GM18868 (cell line): ENCODE data around the gene GPC2.
"Not testable (repeated sequence)": the region's sequence is repeated elsewhere in the genome, so short reads cannot be mapped to it uniquely, and the experiment has no call there.

ENCODE experiments used
- ATAC-seq: cut with Tn5 transposase; IDR thresholded peaks from one replicate; pipeline ENCODE4 v1.9.1; 2021; ENCODE audit warnings: mild to moderate bottlenecking, moderate library complexity; ENCODE audit not compliant: unreplicated experiment

Gene GPC2

DNA sequence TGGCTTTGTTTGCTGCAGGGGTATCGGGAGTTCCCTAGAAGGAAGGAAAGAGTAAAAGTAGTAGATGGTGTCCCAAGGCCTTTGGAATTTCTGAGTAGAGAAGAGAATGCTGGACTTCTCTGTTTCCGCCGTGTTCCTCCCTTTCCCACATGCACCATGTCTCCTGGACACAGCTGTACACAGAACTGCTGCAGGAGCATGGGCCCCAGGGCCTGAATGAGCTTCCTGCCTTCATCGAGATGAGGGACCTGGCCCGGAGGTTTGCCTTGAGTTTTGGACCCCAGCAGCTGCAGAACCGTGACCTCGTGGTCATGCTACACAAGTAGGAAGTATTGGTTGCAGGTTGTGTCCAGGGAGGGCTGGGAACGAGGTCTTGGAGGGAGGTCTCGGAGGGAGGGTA is 27.3 kb upstream of the GPC2 start:
- no peak for ATAC-seq

GRCh38 chr7:100200693-100201092 is 23.5 kb upstream of the GPC2 start:
- ATAC-seq: no peak

GRCh38 chr7:100198266-100198665 is 21.1 kb upstream of the GPC2 start:
- ATAC-seq: no peak

DNA sequence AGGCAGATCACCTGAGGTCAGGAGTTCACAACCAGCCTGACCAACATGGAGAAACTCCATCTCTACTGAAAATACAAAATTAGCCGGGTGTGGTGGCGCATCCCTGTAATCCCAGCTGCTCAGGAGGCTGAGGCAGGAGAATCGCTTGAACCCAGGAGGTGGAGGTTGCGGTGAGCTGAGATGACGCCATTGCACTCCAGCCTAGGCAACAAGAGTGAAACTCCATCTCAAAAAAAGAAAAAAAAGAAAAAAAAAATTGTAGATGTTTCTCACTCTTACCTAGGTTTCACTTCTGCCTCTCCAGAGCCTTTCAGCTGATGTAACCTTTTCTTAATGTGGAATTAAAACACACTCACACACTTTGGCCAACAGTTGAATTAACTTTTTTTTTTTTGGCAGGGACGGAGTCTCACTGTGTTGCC is 18.7 kb upstream of the GPC2 start:
- ATAC-seq: peak; percentile 39

- no peak for ATAC-seq
These were observed 18.0 kb upstream of the GPC2 start for GRCh38 chr7:100195222-100195621.

GRCh38 chr7:100192969-100193368 is 15.8 kb upstream of the GPC2 start:
- ATAC-seq: no peak

DNA sequence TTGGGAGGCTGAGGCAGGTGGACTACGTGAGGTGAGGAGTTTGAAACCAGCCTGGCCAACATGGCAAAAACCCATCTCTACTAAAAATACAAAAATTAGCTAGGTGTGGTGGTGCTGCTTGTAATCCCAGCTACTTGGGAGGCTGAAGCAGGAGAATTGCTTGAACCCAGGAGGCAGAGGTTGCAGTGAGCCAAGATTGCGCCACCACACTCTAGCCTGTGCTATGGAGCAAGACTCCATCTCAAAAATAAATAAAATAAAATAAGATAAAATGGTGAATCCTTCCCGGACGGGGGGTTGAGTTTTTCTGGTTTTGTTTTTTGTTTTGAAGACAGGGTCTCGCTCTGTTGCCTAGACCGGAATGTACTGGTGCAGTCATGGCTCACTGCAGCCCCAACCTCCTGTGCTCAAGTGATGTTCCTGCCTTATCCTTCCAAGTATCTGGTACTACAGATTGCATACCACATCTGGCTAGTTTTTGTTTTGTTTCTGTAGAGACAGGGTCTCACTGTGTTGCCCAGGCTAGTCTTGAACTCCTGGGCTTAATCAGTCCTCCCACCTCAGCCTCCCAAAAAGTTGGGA is 15.2 kb upstream of the GPC2 start:
- ATAC-seq: not testable (repeated sequence)

DNA sequence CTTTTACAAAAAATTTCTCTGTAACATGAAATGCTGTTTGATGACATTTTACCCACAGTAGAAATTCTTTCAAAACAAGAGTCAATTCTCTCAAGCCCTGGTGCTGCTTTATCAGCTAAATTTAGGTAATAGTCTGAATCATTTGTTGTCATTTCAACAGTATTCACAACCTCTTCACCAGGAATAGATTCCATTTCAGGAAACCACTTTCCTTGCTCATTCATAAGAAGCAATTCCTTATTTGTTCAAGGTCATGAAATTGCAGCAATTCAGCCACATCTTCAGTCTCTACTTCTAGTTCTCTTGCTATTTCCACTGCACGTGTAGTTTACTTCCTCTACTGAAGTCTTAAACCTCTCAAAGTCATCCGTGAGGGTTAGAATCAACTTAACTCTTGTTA is 14.6 kb upstream of the GPC2 start:
- ATAC-seq: no peak

- no peak for ATAC-seq
These were observed 13.0 kb upstream of the GPC2 start for GRCh38 chr7:100190048-100190711.

DNA sequence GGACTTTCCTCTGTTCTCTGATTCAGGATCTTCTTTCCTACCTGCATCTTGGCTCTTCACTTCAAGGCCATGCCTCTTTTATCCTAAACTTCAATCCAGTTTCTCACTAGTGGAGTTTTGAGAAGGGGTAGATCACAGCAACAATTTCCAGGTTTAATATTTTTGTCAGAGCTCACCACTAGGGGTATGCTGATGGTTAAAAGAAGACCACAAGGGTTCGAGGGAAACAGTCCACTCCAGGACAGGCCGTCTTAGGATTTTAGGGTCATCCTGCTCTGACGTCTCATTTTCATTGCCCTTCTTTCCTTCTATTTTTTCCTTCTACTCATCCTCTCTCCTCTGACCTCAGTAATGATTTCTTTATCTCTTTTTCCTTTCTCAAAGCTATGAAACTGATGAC is 11.9 kb upstream of the GPC2 start:
- no peak for ATAC-seq

GRCh38 chr7:100185726-100186125 is 8.5 kb upstream of the GPC2 start:
- ATAC-seq: no peak

- ATAC-seq: not testable (repeated sequence)
These were observed 5.9 kb upstream of the GPC2 start for GRCh38 chr7:100183090-100183489.

GRCh38 chr7:100182616-100183015 is 5.4 kb upstream of the GPC2 start:
- ATAC-seq: not testable (repeated sequence)

- ATAC-seq: not testable (repeated sequence)
These were observed 2.9 kb upstream of the GPC2 start for GRCh38 chr7:100180084-100180483.

- ATAC-seq: no peak
These were observed 811 bp downstream of the GPC2 start for GRCh38 chr7:100176096-100177044.

DNA sequence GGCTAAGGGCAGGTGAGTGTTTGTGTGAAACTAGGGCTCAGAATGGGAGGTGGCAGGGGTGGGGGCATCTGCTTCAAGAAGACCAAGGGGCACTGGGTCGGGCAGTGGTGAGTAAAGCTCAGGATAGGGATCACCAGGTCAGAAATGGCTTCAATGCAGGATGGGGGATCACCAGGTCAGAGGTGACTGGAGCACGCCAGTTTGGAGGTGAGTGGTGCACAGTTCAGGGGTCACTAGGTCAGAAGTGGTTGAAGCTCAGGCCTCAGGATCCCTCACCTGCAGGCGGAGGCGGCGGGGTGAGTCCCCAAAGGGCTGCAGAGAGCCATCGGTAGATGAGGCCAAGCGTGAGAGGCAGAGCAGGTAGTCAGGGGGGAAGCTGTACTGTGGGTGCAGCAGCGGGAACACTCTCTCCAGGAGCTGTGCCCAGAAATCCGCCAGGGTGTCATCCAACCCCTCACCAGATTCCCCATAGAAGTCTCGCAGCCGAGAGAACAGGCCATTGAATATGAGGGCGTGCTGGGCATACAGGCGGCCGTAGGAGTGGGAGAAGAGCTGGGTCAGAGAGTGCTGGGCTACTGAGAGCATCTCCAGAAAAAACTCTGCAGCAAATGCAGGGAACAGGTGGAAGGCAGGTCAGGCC is 1.8 kb downstream of the GPC2 start:
- no peak for ATAC-seq

GRCh38 chr7:100174582-100174981 is 2.6 kb downstream of the GPC2 start:
- ATAC-seq: no peak

DNA sequence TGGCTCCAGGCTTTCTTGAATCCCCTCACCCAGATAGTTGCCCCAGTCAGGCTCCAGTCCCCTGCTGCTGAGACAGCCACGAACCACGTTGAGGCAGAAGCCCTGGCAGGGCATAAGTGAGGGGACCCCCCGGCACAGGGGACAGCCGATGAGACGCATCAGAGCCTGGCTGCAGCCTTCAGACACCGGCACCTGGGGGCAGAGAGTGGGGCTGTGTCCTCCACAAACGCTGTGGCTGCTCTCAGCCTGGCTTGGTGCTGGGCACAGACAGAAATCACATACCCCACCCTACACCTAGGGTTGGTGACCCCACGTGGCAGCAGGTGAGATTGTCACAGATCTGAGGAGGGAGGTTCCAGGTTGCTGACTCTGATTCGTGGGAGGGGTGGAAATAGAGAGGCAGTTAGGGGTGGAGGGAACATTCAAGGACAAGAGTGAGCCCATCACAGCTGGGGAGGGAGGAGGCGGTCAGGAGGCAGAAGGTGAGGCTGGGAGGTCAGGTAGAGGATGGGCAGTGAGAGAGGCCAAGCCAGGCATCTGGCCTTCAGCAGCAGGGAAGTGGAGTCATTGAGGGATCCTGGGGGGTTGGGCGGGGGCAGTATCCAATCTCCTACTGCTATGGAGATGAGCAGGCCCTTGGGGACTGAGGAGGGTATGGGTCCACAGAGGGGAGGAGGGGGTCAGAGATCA is 3.2 kb downstream of the GPC2 start:
- ATAC-seq: no peak

GRCh38 chr7:100171840-100172239 is 5.3 kb downstream of the GPC2 start:
- no peak for ATAC-seq

DNA sequence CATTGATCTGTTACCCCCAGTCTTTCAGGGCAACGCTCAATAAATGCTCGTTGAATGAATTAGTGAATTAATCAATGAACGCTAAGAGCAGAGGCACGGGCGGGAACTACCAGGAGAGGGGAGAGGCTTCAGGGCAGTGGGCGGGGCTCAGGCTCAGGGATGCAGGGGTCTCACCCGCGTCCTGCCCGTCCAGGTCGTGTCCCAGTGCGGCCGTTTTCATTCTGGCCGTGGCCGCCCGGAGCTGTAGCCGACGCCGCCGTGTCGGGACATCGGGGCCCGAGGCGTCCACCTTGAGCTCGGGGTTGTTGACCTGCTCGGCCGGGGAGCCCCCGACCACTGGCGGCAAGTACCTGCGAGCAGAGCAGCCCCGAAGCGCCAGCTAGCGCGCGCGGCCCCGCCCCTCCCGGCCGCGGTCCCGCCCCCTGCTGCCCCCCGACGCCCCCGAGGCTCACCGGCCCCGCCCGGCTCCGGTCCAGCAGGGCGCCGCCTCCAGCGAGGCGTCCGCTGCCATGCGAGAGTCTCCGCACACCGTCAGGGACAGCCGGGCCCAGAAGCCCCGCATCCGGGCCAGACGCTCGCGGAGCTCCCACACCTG is 6.0 kb downstream of the GPC2 start:
- no peak for ATAC-seq
